Measurements from ENCODE around the gene PTGIR.

Gene PTGIR, protein sequence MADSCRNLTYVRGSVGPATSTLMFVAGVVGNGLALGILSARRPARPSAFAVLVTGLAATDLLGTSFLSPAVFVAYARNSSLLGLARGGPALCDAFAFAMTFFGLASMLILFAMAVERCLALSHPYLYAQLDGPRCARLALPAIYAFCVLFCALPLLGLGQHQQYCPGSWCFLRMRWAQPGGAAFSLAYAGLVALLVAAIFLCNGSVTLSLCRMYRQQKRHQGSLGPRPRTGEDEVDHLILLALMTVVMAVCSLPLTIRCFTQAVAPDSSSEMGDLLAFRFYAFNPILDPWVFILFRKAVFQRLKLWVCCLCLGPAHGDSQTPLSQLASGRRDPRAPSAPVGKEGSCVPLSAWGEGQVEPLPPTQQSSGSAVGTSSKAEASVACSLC

GRCh38 chr19:46624958-46625661 lies at the start of gene PTGIR:
TSS of gene PTGIR (minus strand) at chr19:46625089. CDS start at chr19:46624225, 864 bp downstream.
- DNase-seq (ENCODE audit: low read depth) = peak; percentile 47
- no peak within 1 kb of the TSS for H3K4me3 ChIP-seq (ENCODE audit: low read depth, low read length)
- peak; percentile 24 for TF ChIP-seq CTCF (conservative IDR thresholded peaks at IDR 0.05; ENCODE audit: low read depth, low read length)

GRCh38 chr19:46670813-46671212 lies 45.9 kb upstream of the PTGIR start:
- no peak for TF ChIP-seq CTCF (conservative IDR thresholded peaks at IDR 0.05; ENCODE audit: low read depth, low read length)
- DNase-seq (ENCODE audit: low read depth) = peak; percentile 22
- no peak overlapping the region for H3K4me3 ChIP-seq (ENCODE audit: low read depth, low read length)

DNA sequence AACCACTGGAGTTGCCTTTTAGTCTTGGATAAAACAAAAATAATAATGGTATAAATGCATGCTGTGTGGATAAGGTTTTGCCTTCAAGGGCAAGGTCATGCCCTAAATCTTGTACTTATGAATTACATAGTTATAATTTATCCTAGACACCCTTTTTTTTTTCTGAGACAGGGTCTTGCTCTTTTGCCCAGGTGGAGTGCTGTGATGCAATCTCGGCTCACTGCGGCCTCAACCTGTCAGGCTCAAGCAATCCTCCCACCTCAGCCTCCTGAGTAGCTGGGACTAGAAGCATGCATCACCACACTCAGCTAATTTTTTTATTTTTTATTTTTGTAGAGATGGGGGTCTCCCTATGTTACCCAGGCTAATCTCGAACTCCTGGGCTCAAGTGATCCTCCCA lies 43.8 kb upstream of the PTGIR start:
- H3K4me3 ChIP-seq (ENCODE audit: low read depth, low read length) = no peak overlapping the region
- no peak for TF ChIP-seq CTCF (conservative IDR thresholded peaks at IDR 0.05; ENCODE audit: low read depth, low read length)

GRCh38 chr19:46665072-46665471 lies 40.2 kb upstream of the PTGIR start:
- H3K4me3 ChIP-seq (ENCODE audit: low read depth, low read length) = no peak overlapping the region
- no peak for TF ChIP-seq CTCF (conservative IDR thresholded peaks at IDR 0.05; ENCODE audit: low read depth, low read length)

More for the DNA sequence above, 43.8 kb upstream of the PTGIR start:
- DNase-seq (ENCODE audit: low read depth) = no peak

GRCh38 chr19:46661735-46662592 lies 37.1 kb upstream of the PTGIR start:
- TF ChIP-seq CTCF (conservative IDR thresholded peaks at IDR 0.05; ENCODE audit: low read depth, low read length) = peak; percentile 98
- H3K4me3 ChIP-seq (ENCODE audit: low read depth, low read length) = peak overlapping the region; percentile 51

More at GRCh38 chr19:46665072-46665471, 40.2 kb upstream of the PTGIR start:
- DNase-seq (ENCODE audit: low read depth) = no peak

GRCh38 chr19:46661020-46661731 lies 36.3 kb upstream of the PTGIR start, which contains the start of gene DACT3:
TSS of gene DACT3 (minus strand) at chr19:46661182. CDS start at chr19:46661064, 118 bp downstream.
- DNase-seq (ENCODE audit: low read depth) = peak; percentile 100
- TF ChIP-seq CTCF (conservative IDR thresholded peaks at IDR 0.05; ENCODE audit: low read depth, low read length) = no peak
- peak within 1 kb of the TSS; percentile 61 for H3K4me3 ChIP-seq (ENCODE audit: low read depth, low read length)

More at GRCh38 chr19:46661735-46662592, 37.1 kb upstream of the PTGIR start:
- peak; percentile 96 for DNase-seq (ENCODE audit: low read depth)

Measured in choroid plexus epithelial cell (primary cell).